HG02981 (cell line): ENCODE measurements around the gene PRTN3.
"Not testable (repeated sequence)": the region's sequence is repeated elsewhere in the genome, so short reads cannot be mapped to it uniquely, and the experiment has no call there.

Experiments used
- ATAC-seq: cut with Tn5 transposase; IDR thresholded peaks from one replicate; pipeline ENCODE4 v1.9.1; 2021; ENCODE audit warnings: mild to moderate bottlenecking, moderate library complexity; ENCODE audit not compliant: unreplicated experiment

PRTN3 gene

GRCh38 chr19:843180-843835, 2.5 kb downstream of the PRTN3 start:
- ATAC-seq: no peak

- no peak for ATAC-seq
Measured at GRCh38 chr19:843836-844545, 3.2 kb downstream of the PRTN3 start.

DNA sequence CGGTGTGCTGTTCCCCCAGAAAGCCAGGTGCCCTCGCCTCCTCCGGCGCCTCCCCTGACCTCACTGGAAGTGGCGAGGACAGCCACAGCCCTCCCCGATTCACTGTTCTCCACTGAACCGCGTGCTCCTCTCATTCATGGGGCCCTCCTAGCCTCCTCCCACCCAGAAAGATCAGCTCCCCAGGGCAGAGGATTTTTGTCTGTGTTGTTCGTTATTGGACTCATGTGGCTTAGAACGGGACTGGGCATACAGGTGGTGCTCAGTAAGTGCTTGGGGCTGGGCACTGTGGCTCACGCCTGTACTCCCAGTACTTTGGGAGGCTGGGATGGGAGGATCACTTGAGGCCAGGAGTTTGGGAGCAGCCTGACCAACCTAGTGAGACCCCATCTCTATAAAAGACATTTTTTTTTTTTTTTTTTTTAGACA, 3.8 kb downstream of the PRTN3 start:
- ATAC-seq: no peak

GRCh38 chr19:845707-846521, 5.1 kb downstream of the PRTN3 start:
- no peak for ATAC-seq

DNA sequence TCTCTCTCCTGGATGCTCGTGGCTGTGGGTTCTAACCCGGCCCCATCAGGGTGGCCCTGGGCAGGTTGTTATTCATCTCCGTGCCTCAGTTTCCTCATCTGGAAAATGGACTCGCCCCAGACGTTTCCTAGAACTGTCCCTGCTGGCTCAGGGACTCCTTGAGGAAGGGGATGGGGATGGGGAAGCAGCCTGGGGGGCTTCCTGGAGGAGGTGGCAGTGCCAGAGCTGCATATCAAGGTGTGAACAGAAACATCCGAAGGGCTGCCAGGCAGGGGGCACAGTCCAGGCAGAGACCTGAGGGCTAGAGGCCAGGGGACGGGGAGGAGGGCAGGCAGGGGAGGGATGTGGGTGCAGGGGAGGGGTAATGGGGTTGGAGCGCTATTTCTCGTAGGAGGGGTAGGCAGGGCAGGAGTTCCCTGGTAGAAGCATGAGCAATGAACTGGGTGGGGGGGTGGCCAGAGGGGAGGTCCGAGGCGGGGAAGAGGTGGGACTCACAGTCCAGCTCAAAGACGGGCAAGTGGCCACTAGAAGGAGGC, 7.7 kb downstream of the PRTN3 start:
- no peak for ATAC-seq

DNA sequence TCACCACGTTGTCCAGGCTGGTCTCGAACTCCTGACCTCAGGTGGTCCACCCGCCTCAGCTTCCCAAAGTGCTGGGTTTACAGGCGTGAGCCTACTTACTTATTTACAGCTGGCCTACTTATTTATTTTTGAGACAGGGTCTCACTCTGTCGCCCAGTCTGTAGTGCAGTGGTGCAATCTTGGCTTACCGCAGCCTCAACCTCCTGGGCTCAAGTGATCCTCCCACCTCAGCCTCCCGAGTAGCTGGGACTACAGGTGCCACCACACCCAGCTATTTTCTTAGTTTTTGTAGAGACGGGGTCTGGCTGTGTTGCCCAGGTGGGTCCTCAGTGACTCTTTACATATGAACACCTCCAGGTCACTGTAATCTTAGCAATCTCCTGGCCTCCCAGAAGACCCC, 8.4 kb downstream of the PRTN3 start:
- ATAC-seq: not testable (repeated sequence)

DNA sequence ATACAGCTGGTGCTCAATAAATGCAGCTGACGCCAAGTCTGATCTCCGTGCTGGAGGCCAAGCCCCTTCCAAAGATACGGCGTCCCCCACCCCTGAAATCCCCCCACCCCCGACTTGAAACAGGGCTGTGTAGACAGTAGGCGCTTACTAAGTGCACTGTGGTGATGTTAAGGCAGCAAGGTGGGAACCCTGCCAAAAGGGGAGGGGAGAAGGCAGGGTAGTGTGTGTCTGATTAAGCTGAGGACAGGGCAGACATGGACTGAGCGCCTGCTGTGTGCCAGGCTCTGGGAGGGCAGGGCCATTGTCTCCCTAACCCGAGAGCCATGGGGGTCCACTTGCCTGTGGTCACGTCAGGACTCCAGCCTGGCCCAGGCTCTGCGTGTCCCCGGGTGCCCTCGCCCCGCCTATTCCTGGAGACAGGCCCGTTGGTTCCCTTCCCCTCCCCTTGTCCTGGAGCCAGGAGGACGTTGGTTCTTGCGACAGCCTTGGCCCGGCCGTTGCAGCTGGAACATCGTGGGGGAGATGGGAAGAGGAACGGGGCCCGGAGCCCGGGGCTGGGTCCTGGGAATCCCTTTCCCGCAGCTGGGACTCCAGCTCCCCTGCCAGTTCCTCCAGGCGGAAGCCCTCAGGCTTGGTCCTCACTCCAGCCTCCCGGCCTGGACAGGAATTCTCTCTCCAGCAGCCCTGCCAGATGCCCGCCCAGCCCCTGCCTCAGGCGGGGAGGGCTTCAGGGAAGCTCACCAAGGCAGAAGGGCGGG, 9.6 kb downstream of the PRTN3 start:
- ATAC-seq: no peak

GRCh38 chr19:850979-851335, 10.2 kb downstream of the PRTN3 start:
- no peak for ATAC-seq

DNA sequence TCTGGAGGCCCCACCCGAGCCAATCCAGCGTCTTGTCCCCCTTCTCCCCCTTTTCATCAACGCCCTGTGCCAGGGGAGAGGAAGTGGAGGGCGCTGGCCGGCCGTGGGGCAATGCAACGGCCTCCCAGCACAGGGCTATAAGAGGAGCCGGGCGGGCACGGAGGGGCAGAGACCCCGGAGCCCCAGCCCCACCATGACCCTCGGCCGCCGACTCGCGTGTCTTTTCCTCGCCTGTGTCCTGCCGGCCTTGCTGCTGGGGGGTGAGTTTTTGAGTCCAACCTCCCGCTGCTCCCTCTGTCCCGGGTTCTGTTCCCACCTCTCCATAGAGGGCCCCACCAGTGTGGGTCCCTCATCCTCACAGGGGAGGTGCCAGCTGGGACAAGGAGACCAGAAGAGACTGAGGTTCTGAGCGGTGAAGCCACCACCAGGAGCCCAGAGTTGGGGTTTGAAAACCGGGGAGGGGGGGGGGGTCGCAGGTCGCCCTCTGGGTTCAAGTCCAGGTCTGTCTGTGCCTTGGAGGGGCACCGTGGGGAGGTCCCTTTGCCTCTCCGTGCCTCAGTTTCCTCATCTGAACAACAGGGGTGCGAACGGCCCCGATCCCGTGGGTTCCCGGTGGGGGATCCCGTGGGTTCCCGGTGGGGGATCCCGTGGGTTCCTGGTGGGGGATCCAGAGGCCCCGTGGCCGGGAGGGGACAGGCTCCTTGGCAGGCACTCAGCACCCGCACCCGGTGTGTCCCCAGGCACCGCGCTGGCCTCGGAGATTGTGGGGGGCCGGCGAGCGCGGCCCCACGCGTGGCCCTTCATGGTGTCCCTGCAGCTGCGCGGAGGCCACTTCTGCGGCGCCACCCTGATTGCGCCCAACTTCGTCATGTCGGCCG, 11.6 kb downstream of the PRTN3 start, which contains the start of gene ELANE:
TSS of gene ELANE (plus strand) at position 168 of the 878 bp plus-strand sequence. CDS start at position 194, 26 bp downstream.
- no peak for ATAC-seq

DNA sequence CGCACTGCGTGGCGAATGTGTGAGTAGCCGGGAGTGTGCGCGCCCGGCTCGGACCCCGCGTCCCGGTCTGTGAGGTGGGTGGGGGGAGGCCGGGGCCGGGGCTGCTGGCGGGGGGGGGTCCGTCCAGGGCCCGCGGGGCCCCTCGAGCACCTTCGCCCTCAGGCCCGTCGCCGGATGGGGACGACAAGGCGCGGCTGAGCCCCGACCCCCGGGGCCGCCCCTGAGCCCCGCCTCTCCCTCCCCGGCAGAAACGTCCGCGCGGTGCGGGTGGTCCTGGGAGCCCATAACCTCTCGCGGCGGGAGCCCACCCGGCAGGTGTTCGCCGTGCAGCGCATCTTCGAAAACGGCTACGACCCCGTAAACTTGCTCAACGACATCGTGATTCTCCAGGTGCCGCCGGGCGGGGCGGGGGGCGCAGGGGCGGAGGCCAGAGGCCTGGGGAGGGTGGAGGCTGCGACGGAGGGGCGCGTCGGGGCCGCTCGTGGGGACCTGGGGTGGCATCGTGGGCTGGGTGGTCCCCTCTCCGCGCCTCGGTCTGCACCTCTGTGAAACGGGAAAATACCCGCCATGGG, 12.3 kb downstream of the PRTN3 start:
- no peak for ATAC-seq

- not testable (repeated sequence) for ATAC-seq
Measured at GRCh38 chr19:853614-854220, 12.9 kb downstream of the PRTN3 start.

DNA sequence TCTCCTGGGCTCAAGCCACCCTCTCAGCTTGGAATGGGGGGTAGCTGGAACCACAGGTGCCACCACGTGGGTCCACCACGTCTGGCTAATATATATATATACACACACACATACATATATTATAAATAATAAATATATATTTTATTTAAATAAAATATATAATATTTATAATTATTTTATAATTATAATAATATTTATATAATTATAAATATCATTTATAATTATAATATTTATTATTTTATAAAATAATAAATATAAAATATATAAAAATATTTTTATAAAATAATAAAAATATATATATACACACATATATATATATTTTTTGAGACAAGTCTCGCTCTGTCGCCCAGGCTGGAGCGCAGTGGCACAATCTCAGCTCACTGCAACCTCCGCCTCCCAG, 13.8 kb downstream of the PRTN3 start:
- no peak for ATAC-seq

DNA sequence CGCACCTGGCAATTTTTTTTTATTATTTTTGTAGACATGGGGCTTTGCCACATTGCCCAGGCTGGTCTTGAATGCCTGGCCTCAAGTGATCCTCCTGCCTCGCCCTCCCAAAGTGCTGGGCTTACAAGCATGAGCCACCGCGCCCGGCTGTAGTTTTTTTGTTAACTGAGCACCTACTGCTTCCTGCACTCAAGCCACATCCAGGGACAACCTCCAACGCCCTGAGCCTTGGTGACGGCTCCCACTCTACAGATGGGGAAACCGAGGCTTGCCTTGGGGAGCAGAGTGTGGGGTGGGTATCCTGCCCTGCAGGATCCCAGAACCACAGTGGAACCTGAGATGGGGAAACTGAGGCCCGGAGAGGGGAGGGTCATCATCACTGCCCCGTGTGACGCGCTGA, 14.3 kb downstream of the PRTN3 start:
- no peak for ATAC-seq

GRCh38 chr19:855566-856120, 14.8 kb downstream of the PRTN3 start:
- ATAC-seq: no peak

- no peak for ATAC-seq
Measured at GRCh38 chr19:858284-858683, 17.5 kb downstream of the PRTN3 start.

- no peak for ATAC-seq
Measured at GRCh38 chr19:858868-859843, 18.4 kb downstream of the PRTN3 start, which contains the start of gene CFD. TSS of gene CFD (plus strand) at chr19:859664. CDS start at chr19:859690, 26 bp downstream.

GRCh38 chr19:861141-861755, 20.4 kb downstream of the PRTN3 start:
- ATAC-seq: no peak
